ENCODE results near the gene MPHOSPH9.

The MPHOSPH9 gene

DNA sequence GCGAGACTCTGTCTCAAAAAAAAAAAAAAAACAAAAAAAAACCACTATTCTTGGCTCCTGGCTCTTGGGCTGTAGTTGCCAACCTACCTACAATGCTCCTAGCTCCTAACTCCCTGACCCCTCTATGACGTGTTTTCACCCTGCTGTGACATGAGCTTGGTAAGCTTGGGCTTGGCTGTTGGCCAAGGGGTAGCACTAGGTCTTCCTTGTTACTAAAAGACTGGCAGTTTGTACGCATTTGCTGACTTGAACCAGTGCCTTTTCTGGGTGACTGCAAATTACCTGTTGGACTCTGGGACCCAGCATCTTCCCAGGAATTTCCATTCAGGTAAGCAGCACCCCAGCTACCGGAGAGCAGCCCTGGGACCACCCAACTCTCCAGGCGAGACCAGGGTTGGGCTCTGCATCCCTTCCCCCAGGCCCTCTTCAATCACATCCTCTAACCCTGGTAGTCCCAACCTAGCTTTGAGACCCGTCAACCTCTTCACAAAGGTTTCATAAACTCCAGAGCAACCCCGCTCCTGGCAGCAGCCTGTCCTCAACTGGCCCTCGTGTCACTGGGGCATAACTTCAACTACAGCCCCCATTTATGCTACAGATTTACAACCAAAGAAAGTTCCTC lies 30.4 kb upstream of the MPHOSPH9 start:
- TF ChIP-seq POLR2AphosphoS5 (IDR thresholded peaks at IDR 0.05; ENCODE audit: low read depth) (no peak), SPI1 (IDR thresholded peaks at IDR 0.05; ENCODE audit: borderline replicate concordance, low read depth) (no peak), GABPA (IDR thresholded peaks at IDR 0.05; ENCODE audit: low read depth) (no peak)
- TF ChIP-seq, protein P1, sequence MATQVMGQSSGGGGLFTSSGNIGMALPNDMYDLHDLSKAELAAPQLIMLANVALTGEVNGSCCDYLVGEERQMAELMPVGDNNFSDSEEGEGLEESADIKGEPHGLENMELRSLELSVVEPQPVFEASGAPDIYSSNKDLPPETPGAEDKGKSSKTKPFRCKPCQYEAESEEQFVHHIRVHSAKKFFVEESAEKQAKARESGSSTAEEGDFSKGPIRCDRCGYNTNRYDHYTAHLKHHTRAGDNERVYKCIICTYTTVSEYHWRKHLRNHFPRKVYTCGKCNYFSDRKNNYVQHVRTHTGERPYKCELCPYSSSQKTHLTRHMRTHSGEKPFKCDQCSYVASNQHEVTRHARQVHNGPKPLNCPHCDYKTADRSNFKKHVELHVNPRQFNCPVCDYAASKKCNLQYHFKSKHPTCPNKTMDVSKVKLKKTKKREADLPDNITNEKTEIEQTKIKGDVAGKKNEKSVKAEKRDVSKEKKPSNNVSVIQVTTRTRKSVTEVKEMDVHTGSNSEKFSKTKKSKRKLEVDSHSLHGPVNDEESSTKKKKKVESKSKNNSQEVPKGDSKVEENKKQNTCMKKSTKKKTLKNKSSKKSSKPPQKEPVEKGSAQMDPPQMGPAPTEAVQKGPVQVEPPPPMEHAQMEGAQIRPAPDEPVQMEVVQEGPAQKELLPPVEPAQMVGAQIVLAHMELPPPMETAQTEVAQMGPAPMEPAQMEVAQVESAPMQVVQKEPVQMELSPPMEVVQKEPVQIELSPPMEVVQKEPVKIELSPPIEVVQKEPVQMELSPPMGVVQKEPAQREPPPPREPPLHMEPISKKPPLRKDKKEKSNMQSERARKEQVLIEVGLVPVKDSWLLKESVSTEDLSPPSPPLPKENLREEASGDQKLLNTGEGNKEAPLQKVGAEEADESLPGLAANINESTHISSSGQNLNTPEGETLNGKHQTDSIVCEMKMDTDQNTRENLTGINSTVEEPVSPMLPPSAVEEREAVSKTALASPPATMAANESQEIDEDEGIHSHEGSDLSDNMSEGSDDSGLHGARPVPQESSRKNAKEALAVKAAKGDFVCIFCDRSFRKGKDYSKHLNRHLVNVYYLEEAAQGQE (IDR thresholded peaks at IDR 0.05; ENCODE audit: insufficient replicate concordance, low read depth) = no peak
- TF ChIP-seq, protein P2, sequence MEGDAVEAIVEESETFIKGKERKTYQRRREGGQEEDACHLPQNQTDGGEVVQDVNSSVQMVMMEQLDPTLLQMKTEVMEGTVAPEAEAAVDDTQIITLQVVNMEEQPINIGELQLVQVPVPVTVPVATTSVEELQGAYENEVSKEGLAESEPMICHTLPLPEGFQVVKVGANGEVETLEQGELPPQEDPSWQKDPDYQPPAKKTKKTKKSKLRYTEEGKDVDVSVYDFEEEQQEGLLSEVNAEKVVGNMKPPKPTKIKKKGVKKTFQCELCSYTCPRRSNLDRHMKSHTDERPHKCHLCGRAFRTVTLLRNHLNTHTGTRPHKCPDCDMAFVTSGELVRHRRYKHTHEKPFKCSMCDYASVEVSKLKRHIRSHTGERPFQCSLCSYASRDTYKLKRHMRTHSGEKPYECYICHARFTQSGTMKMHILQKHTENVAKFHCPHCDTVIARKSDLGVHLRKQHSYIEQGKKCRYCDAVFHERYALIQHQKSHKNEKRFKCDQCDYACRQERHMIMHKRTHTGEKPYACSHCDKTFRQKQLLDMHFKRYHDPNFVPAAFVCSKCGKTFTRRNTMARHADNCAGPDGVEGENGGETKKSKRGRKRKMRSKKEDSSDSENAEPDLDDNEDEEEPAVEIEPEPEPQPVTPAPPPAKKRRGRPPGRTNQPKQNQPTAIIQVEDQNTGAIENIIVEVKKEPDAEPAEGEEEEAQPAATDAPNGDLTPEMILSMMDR (IDR thresholded peaks at IDR 0.05; ENCODE audit: insufficient read depth, low read length) = no peak
- Histone ChIP-seq H3K27me3 (ENCODE audit: insufficient read depth, poor library complexity, severe bottlenecking) (no peaks in the 10 kb centered on the region), H3K27ac (replicated peaks) (no peak overlapping the region), H3K4me3 (replicated peaks; ENCODE audit: insufficient read depth, low read length) (no peak overlapping the region)
- no peak for DNase-seq (ENCODE audit: low read depth in 1 of 2, low spot score in 1 of 2)

DNA sequence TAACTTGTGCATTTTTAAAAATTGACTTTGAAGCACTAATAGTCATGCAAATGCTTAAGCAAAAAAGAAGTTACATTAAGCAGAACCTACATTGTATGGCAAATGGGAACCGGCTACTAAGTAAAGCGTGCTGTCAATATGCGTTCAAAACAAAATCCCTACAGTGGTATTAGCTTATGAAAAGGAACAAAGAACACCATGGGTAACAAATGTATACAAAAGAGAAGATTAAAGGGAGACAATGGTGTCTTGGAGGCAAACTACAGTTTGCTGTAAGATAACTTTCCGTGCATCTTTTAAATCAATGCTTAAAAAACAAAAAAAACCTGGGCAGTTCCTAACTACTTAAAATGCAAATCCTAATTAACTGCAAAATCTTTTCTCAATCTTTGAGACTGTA lies 28.3 kb upstream of the MPHOSPH9 start:
- Histone ChIP-seq H3K4me3 (replicated peaks; ENCODE audit: insufficient read depth, low read length) (no peak overlapping the region), H3K27me3 (ENCODE audit: insufficient read depth, poor library complexity, severe bottlenecking) (no peaks in the 10 kb centered on the region), H3K27ac (replicated peaks) (no peak overlapping the region)
- TF ChIP-seq, protein P1 (IDR thresholded peaks at IDR 0.05; ENCODE audit: insufficient replicate concordance, low read depth) = no peak
- TF ChIP-seq SPI1 (IDR thresholded peaks at IDR 0.05; ENCODE audit: borderline replicate concordance, low read depth) = no peak
- TF ChIP-seq GABPA (IDR thresholded peaks at IDR 0.05; ENCODE audit: low read depth) = no peak
- no peak for TF ChIP-seq POLR2AphosphoS5 (IDR thresholded peaks at IDR 0.05; ENCODE audit: low read depth)
- TF ChIP-seq, protein P2 (IDR thresholded peaks at IDR 0.05; ENCODE audit: insufficient read depth, low read length) = no peak
- no peak for DNase-seq (ENCODE audit: low read depth in 1 of 2, low spot score in 1 of 2)

DNA sequence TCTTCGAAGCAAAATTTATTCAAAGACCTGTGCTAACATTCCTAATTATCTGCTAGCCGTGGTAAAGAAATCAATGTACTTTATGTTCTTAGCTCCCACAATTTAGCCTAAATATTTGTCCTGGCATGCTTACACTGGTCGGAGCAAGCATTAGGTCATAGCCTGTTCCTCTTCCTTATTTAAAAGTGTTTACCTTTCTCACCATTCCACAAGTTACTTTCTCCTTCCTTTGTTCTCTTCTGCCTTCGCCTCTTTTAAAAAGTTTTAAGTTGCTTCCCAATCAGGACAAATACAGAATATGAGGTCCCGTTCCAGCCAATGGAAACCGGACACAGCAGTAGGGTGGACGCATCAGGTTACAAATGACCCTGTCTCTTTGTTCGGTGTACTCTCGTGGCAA lies 27.1 kb upstream of the MPHOSPH9 start:
- no peak for DNase-seq (ENCODE audit: low read depth in 1 of 2, low spot score in 1 of 2)
- Histone ChIP-seq H3K27ac (replicated peaks) (no peak overlapping the region), H3K4me3 (replicated peaks; ENCODE audit: insufficient read depth, low read length) (no peak overlapping the region), H3K27me3 (ENCODE audit: insufficient read depth, poor library complexity, severe bottlenecking) (no peaks in the 10 kb centered on the region)
- no peak for TF ChIP-seq GABPA (IDR thresholded peaks at IDR 0.05; ENCODE audit: low read depth)
- TF ChIP-seq POLR2AphosphoS5 (IDR thresholded peaks at IDR 0.05; ENCODE audit: low read depth) = no peak
- TF ChIP-seq, protein P2 (IDR thresholded peaks at IDR 0.05; ENCODE audit: insufficient read depth, low read length) = no peak
- TF ChIP-seq, protein P1 (IDR thresholded peaks at IDR 0.05; ENCODE audit: insufficient replicate concordance, low read depth) = no peak
- TF ChIP-seq SPI1 (IDR thresholded peaks at IDR 0.05; ENCODE audit: borderline replicate concordance, low read depth) = no peak

Data from HL-60 (cell line).